ENCODE data around the gene OSBPL5. TPM values are rescaled to one million over a fixed set of nuclear protein-coding genes. Genes with fewer than 3 reads are reported as not detected.

The OSBPL5 gene
- total RNA-seq, 2 donors from 2014 or later = 34.0 to 69.5 TPM

DNA sequence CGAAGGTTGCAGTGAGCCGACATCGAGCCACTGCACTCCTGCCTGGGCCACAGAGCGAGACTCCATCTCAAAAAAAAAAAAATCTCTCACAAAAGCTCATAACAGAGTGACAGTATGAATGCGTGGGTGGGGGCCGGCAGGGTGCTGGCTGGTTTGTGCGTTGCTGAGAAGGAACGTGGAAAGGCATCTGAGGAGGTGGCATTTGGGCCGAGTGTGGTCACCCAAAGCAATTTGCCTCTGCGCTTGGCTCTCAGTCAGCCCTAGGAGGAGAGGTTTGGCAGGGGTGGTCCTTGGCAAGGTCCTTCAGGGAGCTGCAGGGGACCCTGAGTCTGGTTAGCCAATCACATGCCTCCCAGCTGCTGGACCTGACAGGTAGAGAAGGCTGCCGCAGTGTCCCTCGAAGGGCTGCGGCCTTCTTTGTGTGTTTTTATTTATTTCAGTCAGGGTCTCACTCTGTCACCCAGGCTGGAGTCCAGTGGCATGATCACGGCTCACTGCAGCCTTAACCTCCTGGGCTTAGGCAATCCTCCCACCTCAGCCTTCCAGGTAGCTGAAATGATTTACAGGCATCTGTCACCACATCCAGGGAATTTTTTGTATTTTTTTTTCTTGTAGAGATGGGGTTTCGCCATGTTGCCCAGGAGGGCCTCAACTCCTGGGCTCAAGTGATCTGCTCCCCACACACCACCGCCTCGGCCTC is 23.5 kb upstream of the OSBPL5 start:
- Histone ChIP-seq H3K9ac (ENCODE audit: low read depth in 2 of 2, low read length in 2 of 2) (no peak overlapping the region), H3K4me3 (no peak overlapping the region), H3K36me3 (no peaks in the 10 kb centered on the region), H3K4me1 (no peaks in the 10 kb centered on the region), H3K27me3 (no peaks in the 10 kb centered on the region), H3K9me3 (no peaks in the 10 kb centered on the region), H3K27ac (no peak overlapping the region)
- intact Hi-C loops (cut with DNase I) = no loop called here
- DNase-seq = no peak
- TF ChIP-seq, protein P1, sequence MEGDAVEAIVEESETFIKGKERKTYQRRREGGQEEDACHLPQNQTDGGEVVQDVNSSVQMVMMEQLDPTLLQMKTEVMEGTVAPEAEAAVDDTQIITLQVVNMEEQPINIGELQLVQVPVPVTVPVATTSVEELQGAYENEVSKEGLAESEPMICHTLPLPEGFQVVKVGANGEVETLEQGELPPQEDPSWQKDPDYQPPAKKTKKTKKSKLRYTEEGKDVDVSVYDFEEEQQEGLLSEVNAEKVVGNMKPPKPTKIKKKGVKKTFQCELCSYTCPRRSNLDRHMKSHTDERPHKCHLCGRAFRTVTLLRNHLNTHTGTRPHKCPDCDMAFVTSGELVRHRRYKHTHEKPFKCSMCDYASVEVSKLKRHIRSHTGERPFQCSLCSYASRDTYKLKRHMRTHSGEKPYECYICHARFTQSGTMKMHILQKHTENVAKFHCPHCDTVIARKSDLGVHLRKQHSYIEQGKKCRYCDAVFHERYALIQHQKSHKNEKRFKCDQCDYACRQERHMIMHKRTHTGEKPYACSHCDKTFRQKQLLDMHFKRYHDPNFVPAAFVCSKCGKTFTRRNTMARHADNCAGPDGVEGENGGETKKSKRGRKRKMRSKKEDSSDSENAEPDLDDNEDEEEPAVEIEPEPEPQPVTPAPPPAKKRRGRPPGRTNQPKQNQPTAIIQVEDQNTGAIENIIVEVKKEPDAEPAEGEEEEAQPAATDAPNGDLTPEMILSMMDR (IDR thresholded peaks at IDR 0.05) = no peak

DNA sequence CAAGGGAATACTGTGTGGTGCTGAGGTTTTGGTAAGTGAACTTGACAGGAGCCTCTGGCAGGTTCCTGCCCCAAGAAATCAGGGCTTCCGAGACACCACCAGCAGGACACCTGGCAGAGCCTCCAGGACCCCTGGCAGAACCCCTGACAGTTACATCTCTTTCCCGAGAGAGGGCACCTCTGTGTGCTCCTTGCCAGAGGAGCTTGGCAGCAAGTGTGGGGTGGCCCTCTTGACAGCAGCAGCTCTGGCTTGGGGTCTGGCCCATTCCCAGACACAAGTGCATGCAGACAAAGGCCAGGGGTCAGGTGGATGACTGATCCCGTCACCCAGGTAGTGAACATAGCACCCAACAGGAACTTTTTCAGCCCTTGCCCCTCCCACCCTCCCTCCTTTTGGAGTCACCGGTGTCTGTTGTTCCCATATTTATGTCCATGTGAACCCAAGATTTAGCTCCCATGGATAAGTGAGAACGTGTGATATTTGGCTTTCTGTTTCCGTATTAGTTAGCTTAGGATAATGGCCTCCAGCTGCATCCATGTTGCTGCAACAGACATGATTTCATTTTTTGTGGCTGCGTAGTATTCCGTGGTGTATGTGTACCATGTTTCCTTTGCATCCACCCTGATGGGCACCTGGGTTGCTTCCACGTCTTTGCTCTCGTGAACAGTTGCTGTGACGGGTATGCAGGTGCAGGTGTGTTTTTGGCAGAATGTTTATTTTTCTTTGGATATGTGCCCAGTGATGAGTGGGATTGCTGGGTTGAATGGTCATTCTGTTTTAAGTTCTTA is 21.2 kb upstream of the OSBPL5 start:
- no peak for DNase-seq
- TF ChIP-seq, protein P1 (IDR thresholded peaks at IDR 0.05) = no peak
- Histone ChIP-seq H3K27ac (no peak overlapping the region), H3K9me3 (no peaks in the 10 kb centered on the region), H3K9ac (ENCODE audit: low read depth in 2 of 2, low read length in 2 of 2) (no peak overlapping the region), H3K36me3 (no peaks in the 10 kb centered on the region), H3K27me3 (no peaks in the 10 kb centered on the region), H3K4me1 (no peaks in the 10 kb centered on the region), H3K4me3 (no peak overlapping the region)
- intact Hi-C loops (cut with DNase I) = no loop called here

DNA sequence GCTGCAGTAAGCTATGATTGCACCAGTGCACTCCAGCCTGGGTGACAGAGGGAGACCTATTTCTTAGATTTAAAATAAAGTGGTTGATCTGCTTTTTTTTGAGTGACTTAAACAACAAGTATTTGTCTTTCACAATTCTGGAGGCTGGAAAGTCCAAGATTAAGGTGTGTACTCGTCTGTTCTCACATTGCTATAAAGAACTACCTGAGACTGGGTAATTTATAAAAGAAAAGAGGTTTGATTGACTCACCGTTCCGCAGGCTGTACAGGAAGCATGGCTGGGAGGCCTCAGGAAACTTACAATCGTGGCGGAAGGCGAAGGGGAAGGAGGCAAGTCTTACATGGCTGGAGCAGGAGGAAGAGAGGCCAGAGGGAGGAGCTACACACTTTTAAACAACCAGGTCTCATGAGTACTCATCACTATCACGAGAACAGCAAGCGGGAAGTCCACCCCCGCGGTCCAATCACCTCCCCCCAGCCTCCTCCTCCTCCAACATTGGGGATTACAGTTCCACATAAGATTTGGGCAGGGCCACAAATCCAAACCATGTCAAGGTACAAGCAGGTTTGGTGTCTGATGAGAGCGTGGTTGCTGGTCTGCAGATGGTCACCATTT is 19.7 kb upstream of the OSBPL5 start:
- H3K9ac ChIP-seq (ENCODE audit: low read depth in 2 of 2, low read length in 2 of 2) = no peak overlapping the region
- intact Hi-C loops (cut with DNase I) = no loop called here
- H3K36me3 ChIP-seq = no peaks in the 10 kb centered on the region
- no peak overlapping the region for H3K4me3 ChIP-seq
- H3K27ac ChIP-seq = no peak overlapping the region
- no peak for DNase-seq
- H3K4me1 ChIP-seq = no peaks in the 10 kb centered on the region
- no peaks in the 10 kb centered on the region for H3K9me3 ChIP-seq
- TF ChIP-seq, protein P1 (IDR thresholded peaks at IDR 0.05) = no peak
- H3K27me3 ChIP-seq = no peaks in the 10 kb centered on the region

DNA sequence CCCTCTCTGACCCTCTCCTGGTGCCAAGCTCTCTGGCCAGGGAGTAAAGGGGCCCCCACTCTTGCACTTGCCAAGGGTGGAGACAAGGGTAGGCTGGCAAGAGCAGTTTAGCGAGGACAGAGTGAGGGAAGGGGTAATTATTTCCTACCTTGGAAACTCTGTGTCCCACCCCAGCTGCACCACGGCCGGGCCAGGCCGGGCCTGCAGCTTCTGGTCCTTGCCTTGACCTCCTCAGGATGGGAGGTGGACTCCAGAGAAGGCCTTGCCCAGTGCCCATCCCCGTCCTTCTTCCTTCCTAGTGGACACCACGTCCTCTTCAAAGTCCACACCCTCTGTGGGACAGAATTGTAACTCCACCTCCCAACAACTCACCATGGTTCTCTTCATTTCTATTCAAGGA is 18.4 kb upstream of the OSBPL5 start:
- no peaks in the 10 kb centered on the region for H3K36me3 ChIP-seq
- no peaks in the 10 kb centered on the region for H3K27me3 ChIP-seq
- TF ChIP-seq, protein P1 (IDR thresholded peaks at IDR 0.05) = no peak
- H3K27ac ChIP-seq = no peak overlapping the region
- no peak overlapping the region for H3K9ac ChIP-seq (ENCODE audit: low read depth in 2 of 2, low read length in 2 of 2)
- no peak for DNase-seq
- intact Hi-C loops (cut with DNase I) = no loop called here
- H3K4me3 ChIP-seq = no peak overlapping the region
- no peaks in the 10 kb centered on the region for H3K9me3 ChIP-seq
- no peaks in the 10 kb centered on the region for H3K4me1 ChIP-seq

DNA sequence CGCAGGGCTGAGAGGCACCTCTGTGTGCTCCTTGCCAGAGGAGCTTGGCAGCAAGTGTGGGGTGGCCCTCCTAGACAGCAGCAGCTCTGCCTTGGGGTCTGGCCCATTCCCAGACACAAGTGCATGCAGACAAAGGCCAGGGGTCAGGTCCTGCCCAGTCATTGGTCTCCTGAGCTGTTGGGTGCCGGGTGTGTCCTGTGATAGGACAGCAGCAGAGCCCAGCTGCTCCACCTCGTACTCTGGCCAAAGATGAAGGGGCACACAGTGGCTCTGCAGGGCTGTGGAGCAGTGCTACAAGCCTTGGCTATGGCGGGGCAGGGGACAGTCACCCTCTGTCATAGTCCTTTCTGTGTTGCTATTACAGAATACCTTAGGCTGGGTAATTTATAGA is 17.3 kb upstream of the OSBPL5 start:
- TF ChIP-seq, protein P1 (IDR thresholded peaks at IDR 0.05) = no peak
- Histone ChIP-seq H3K4me1 (no peaks in the 10 kb centered on the region), H3K9me3 (no peaks in the 10 kb centered on the region), H3K36me3 (no peaks in the 10 kb centered on the region), H3K27ac (no peak overlapping the region), H3K9ac (ENCODE audit: low read depth in 2 of 2, low read length in 2 of 2) (no peak overlapping the region), H3K27me3 (no peaks in the 10 kb centered on the region), H3K4me3 (no peak overlapping the region)
- intact Hi-C loops (cut with DNase I) = no loop called here
- no peak for DNase-seq

Measured in colonic mucosa (tissue), 4 donors.